GM23248 (cell line): ENCODE measurements around the gene EVL.

Source experiments
- EZH2 ChIP-seq: fragments of 200-600 bp; sonication (generic); IDR thresholded peaks from 2 replicates; pipeline ENCODE4 v1.6.1; 2018; ENCODE audit warnings: antibody characterized with exemption, mild to moderate bottlenecking; ENCODE audit not compliant: insufficient read depth, poor library complexity, severe bottlenecking
- EZH2phosphoT487 ChIP-seq: fragments of 200-600 bp; sonication (generic); IDR thresholded peaks from 2 replicates; pipeline ENCODE4 v1.6.1; 2018; ENCODE audit warnings: antibody characterized with exemption, moderate library complexity, mild to moderate bottlenecking, low read depth; ENCODE audit not compliant: insufficient read depth

- TF ChIP-seq EZH2 (no peak), EZH2phosphoT487 (no peak)
These were observed 55.5 kb downstream of the EVL start for GRCh38 chr14:100120522-100121269.
